Dendritic cell treated with granulocyte-macrophage colony-stimulating factor and Interleukin-4, amounts not matched to agents 40 ng/mL and 50 ng/mL, for 4 days (primary cell): Measurements from ENCODE around the gene HAUS1.
A peak's percentile ranks its signal among the peaks of the same experiment; 100 is the strongest.

Experiments
- H3K27ac Mint-ChIP-seq: one replicate; pipeline ENCODE4 v1.8.0; 2022; ENCODE audit warnings: mild to moderate bottlenecking, mixed read lengths
- H3K27me3 Mint-ChIP-seq: one replicate; pipeline ENCODE4 v1.8.0; 2022; ENCODE audit warnings: mild to moderate bottlenecking, mixed read lengths
- H3K36me3 Mint-ChIP-seq: one replicate; pipeline ENCODE4 v1.8.0; 2022; ENCODE audit warnings: low read depth, mixed read lengths
- H3K4me1 Mint-ChIP-seq: one replicate; pipeline ENCODE4 v1.8.0; 2022; ENCODE audit warnings: low read depth, mixed read lengths
- H3K4me3 Mint-ChIP-seq: one replicate; pipeline ENCODE4 v1.8.0; 2022; ENCODE audit warnings: mild to moderate bottlenecking, moderate library complexity, mixed read lengths
- H3K9me3 Mint-ChIP-seq: one replicate; pipeline ENCODE4 v1.8.0; 2022; ENCODE audit warnings: mixed read lengths
- intact Hi-C: fragments of 100-400 bp; cut with micrococcal nuclease; formaldehyde crosslinking; loops from one replicate; pipeline ENCODE4 v1.15.0; 2022

HAUS1 gene

DNA sequence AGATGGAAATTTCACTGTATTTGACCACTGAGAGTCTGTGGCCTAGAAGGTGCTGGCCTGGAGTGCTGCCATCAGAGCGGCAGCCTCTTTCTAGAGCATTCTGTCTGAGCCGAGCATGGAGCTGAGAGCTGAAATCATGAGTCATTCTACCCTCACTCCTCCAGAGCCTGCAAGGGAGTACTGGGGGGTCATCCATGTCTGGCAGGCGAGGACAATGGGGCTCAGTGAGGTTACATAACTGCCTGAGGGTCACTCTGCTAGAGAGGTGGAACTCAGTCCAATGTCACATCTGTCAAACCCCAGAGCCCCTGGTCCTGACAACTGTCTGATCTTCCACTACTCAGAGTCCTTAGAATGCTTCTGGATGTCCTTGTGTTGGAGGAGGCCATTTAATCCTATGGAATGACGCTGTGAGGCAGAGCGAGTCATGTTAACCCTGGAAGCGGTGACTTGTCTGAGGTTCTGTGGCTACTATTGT, 65.3 kb downstream of the HAUS1 start:
- peaks cover 14% of the 10 kb centered on the region for H3K36me3 Mint-ChIP-seq
- H3K4me1 Mint-ChIP-seq: peaks cover 14% of the 10 kb centered on the region
- intact Hi-C loops: no loop called here
- no peak overlapping the region for H3K27ac Mint-ChIP-seq
- no peak overlapping the region for H3K4me3 Mint-ChIP-seq
- H3K27me3 Mint-ChIP-seq: no peaks in the 10 kb centered on the region
- H3K9me3 Mint-ChIP-seq: no peaks in the 10 kb centered on the region

DNA sequence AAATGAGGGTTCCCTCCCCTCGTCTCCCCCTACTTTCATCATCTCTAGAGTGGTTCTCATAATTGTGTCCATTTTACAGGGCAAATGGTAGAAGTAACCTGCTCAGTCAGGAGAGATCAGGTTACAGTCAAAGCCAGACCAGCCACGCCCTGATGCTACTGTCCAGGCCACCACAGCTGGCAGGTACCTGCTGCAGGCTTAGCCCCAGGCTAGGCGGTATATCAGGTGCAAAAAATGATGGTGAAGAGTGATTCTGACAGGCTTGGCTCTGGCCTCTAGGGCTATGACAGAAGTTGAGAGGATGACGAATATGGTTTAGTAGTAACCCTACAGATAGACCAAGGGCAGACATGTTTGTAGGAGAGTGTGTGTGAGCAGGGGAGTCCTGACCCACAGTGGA, 67.1 kb downstream of the HAUS1 start:
- Mint-ChIP-seq H3K36me3 (peaks cover 18% of the 10 kb centered on the region), H3K4me1 (peaks cover 19% of the 10 kb centered on the region), H3K4me3 (no peak overlapping the region), H3K27me3 (no peaks in the 10 kb centered on the region), H3K9me3 (no peaks in the 10 kb centered on the region), H3K27ac (no peak overlapping the region)
- intact Hi-C loops: loop anchor here (5.0 to 10.0 kb wide), 2 partner anchors 81 to 483 kb away; partner anchors contain the start of gene LOXHD1

GRCh38 chr18:46173393-46174341, 69.5 kb downstream of the HAUS1 start:
- peak overlapping the region; percentile 98 for H3K4me3 Mint-ChIP-seq
- H3K9me3 Mint-ChIP-seq: no peaks in the 10 kb centered on the region
- H3K27me3 Mint-ChIP-seq: no peaks in the 10 kb centered on the region
- H3K4me1 Mint-ChIP-seq: peaks cover 16% of the 10 kb centered on the region
- H3K36me3 Mint-ChIP-seq: peaks cover 22% of the 10 kb centered on the region
- intact Hi-C loops: loop anchor here (1.0 to 10.0 kb wide), 3 partner anchors 40 to 481 kb away; partner anchors contain the start of gene LOXHD1
- H3K27ac Mint-ChIP-seq: peak overlapping the region; percentile 97

DNA sequence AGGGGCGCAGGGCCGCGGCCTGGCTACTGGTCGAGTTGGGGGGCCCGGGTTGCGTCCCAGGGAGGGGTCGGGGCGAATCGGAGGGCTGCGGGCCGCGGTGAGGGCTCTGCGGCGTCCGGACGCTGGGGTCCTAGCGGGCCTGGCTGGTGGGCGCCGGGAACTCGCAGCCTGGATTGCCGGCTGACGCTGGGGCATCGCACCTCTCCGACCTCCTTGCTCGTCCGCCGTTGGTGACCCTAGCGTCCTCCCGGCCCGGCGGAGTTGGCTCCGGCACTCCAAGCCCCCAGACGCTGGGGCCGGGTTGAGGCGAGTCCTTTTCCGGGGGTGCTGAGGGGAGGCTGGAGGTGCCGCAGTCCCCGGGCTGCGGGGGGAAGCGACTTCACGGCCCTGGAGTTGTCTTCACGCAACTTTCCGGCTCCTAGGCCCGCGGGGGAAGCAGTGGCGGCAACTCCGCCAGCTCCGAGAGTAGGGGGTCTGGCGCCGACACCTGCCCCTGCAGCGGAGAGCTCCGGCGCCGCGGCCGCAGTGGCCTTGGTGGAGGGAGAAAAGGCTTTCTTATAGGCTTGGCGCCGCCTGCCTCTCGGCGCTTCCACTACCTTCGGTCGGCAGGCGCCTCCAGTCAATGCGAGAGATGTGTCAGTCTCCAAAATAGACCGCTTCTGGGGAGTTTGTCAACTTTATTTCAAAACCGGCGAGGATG, 70.3 kb downstream of the HAUS1 start:
- H3K9me3 Mint-ChIP-seq: no peaks in the 10 kb centered on the region
- peaks cover 23% of the 10 kb centered on the region for H3K36me3 Mint-ChIP-seq
- peaks cover 21% of the 10 kb centered on the region for H3K4me1 Mint-ChIP-seq
- H3K4me3 Mint-ChIP-seq: peak overlapping the region; percentile 98
- H3K27me3 Mint-ChIP-seq: no peaks in the 10 kb centered on the region
- intact Hi-C loops: loop anchor here (5.0 to 10.0 kb wide), 3 partner anchors 72 to 480 kb away; partner anchors contain the start of genes HAUS1 and LOXHD1
- peak overlapping the region; percentile 97 for H3K27ac Mint-ChIP-seq

DNA sequence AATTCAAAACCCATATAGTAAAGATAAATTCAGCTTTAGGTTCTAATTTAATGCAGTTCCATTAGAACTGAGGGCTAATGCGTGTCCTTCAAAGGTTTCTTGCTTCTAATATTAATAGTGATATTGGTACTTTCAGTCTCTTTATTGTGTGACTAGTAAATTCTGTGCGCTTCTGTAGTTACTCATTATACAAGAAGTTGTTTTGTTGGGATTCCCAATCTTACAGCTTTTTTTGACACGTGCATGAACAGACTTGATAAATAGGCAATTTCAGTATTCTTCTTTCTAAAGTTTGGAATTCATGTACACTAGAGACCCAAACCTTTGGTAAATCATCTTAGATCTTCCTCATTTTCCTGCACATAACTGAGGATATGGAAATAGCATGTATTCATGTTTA, 71.8 kb downstream of the HAUS1 start:
- H3K27ac Mint-ChIP-seq: no peak overlapping the region
- H3K9me3 Mint-ChIP-seq: no peaks in the 10 kb centered on the region
- H3K36me3 Mint-ChIP-seq: peaks cover 26% of the 10 kb centered on the region
- intact Hi-C loops: loop anchor here (5.0 to 10.0 kb wide), 2 partner anchors 74 to 479 kb away; partner anchors contain the start of genes HAUS1 and LOXHD1
- H3K27me3 Mint-ChIP-seq: no peaks in the 10 kb centered on the region
- no peak overlapping the region for H3K4me3 Mint-ChIP-seq
- peaks cover 23% of the 10 kb centered on the region for H3K4me1 Mint-ChIP-seq
